Activated CD4-positive, alpha-beta T cell treated with anti-CD3 and anti-CD28 coated beads for 4 hours (primary cell): ENCODE measurements around the gene CCDC30.

Experiments
- DNase-seq, 2 donors: peaks; one replicate each; pipeline ENCODE4 v3.0.0-alpha.2; 2020

CCDC30 gene

GRCh38 chr1:42462828-42463763 is at the start of gene CCDC30:
CCDC30 (plus strand) TSS chr1:42463286; CDS start chr1:42480552, 17,266 bp downstream.
- DNase-seq = peak; percentile 95

GRCh38 chr1:42414551-42415496 is 48.3 kb upstream of the CCDC30 start:
- no peak for DNase-seq

- DNase-seq = no peak
Observed at GRCh38 chr1:42417166-42417565, 45.9 kb upstream of the CCDC30 start.

- DNase-seq = no peak
Observed at GRCh38 chr1:42418516-42418915, 44.6 kb upstream of the CCDC30 start.

GRCh38 chr1:42419126-42419821 is 43.8 kb upstream of the CCDC30 start:
- DNase-seq = no peak

- no peak for DNase-seq
Observed at GRCh38 chr1:42420121-42420520, 43.0 kb upstream of the CCDC30 start.

GRCh38 chr1:42420911-42421585 is 42.0 kb upstream of the CCDC30 start:
- DNase-seq = no peak

- no peak for DNase-seq
Observed at GRCh38 chr1:42422737-42423136, 40.3 kb upstream of the CCDC30 start.

- no peak for DNase-seq
Observed at GRCh38 chr1:42423681-42424080, 39.4 kb upstream of the CCDC30 start.

- DNase-seq = no peak
Observed at GRCh38 chr1:42424201-42424600, 38.9 kb upstream of the CCDC30 start.

- DNase-seq = no peak
Observed at GRCh38 chr1:42427240-42427639, 35.8 kb upstream of the CCDC30 start.

GRCh38 chr1:42429603-42430002 is 33.5 kb upstream of the CCDC30 start:
- DNase-seq = no peak

GRCh38 chr1:42430286-42431135 is 32.6 kb upstream of the CCDC30 start:
- DNase-seq = no peak

- no peak for DNase-seq
Observed at GRCh38 chr1:42431514-42431913, 31.6 kb upstream of the CCDC30 start.

GRCh38 chr1:42432714-42433113 is 30.4 kb upstream of the CCDC30 start:
- no peak for DNase-seq

- no peak for DNase-seq
Observed at GRCh38 chr1:42433369-42433768, 29.7 kb upstream of the CCDC30 start.

- DNase-seq = no peak
Observed at GRCh38 chr1:42434340-42434739, 28.7 kb upstream of the CCDC30 start.

- DNase-seq = no peak
Observed at GRCh38 chr1:42439940-42440339, 23.1 kb upstream of the CCDC30 start.

GRCh38 chr1:42442662-42443061 is 20.4 kb upstream of the CCDC30 start:
- no peak for DNase-seq

- no peak for DNase-seq
Observed at GRCh38 chr1:42449256-42449655, 13.8 kb upstream of the CCDC30 start.

- DNase-seq = no peak
Observed at GRCh38 chr1:42450061-42450460, 13.0 kb upstream of the CCDC30 start.
